GM18520 (cell line): ENCODE measurements around the gene KLC1.
"Not testable (repeated sequence)": the region's sequence is repeated elsewhere in the genome, so short reads cannot be mapped to it uniquely, and the experiment has no call there.

Source experiments
- ATAC-seq: cut with Tn5 transposase; IDR thresholded peaks from one replicate; pipeline ENCODE4 v1.9.1; 2021; ENCODE audit not compliant: unreplicated experiment

Gene KLC1

GRCh38 chr14:103628684-103629502 is at the start of gene KLC1:
TSS of gene KLC1 (plus strand) at chr14:103629211. CDS start at chr14:103654565, 25,354 bp downstream.
- peak; percentile 37 for ATAC-seq

GRCh38 chr14:103581206-103581605 is 47.8 kb upstream of the KLC1 start:
- no peak for ATAC-seq

GRCh38 chr14:103581954-103582703 is 46.9 kb upstream of the KLC1 start:
- no peak for ATAC-seq

- no peak for ATAC-seq
These were observed 44.6 kb upstream of the KLC1 start for GRCh38 chr14:103584326-103584915.

GRCh38 chr14:103593577-103593976 is 35.4 kb upstream of the KLC1 start:
- ATAC-seq = peak; percentile 85

- no peak for ATAC-seq
These were observed 34.7 kb upstream of the KLC1 start for GRCh38 chr14:103594265-103594664.

GRCh38 chr14:103597623-103598377 is 31.2 kb upstream of the KLC1 start:
- no peak for ATAC-seq

GRCh38 chr14:103600503-103600902 is 28.5 kb upstream of the KLC1 start:
- ATAC-seq = no peak

GRCh38 chr14:103604620-103605019 is 24.4 kb upstream of the KLC1 start:
- ATAC-seq = no peak

GRCh38 chr14:103606963-103607668 is 21.9 kb upstream of the KLC1 start:
- ATAC-seq = no peak

- ATAC-seq = no peak
These were observed 21.2 kb upstream of the KLC1 start for GRCh38 chr14:103607822-103608221.

GRCh38 chr14:103609081-103609480 is 19.9 kb upstream of the KLC1 start:
- ATAC-seq = not testable (repeated sequence)

GRCh38 chr14:103611215-103611614 is 17.8 kb upstream of the KLC1 start:
- ATAC-seq = no peak

GRCh38 chr14:103613517-103613916 is 15.5 kb upstream of the KLC1 start:
- ATAC-seq = no peak

GRCh38 chr14:103616635-103617300 is 12.2 kb upstream of the KLC1 start:
- no peak for ATAC-seq

- ATAC-seq = no peak
These were observed 10.0 kb upstream of the KLC1 start for GRCh38 chr14:103619057-103619456.

GRCh38 chr14:103621860-103622259 is 7.2 kb upstream of the KLC1 start:
- no peak for ATAC-seq

GRCh38 chr14:103623308-103623707 is 5.7 kb upstream of the KLC1 start:
- ATAC-seq = no peak

- no peak for ATAC-seq
These were observed 5.0 kb upstream of the KLC1 start for GRCh38 chr14:103623883-103624482.

- ATAC-seq = no peak
These were observed 4.2 kb upstream of the KLC1 start for GRCh38 chr14:103624860-103625259.
